Lung (tissue), 12 donors: ENCODE results near the gene PKD2L2. TPM values are rescaled to one million over a fixed set of nuclear protein-coding genes. Genes with fewer than 3 reads are reported as not detected.

ENCODE experiments used
- ATAC-seq: fragments of 200-7000 bp; cut with Tn5 transposase; one replicate; pipeline ENCODE4 v1.9.1; 2020; ENCODE audit warnings: moderate number of reproducible peaks; ENCODE audit not compliant: insufficient read depth, low FRiP score
- DNase-seq, 3 donors: peaks; one replicate each; pipeline ENCODE4 v3.0.0-alpha.2; 2013 to 2017
- H3K27ac ChIP-seq, 2 donors: one replicate each; pipeline ENCODE4 v1.5.1; 2013; ENCODE audit warnings: mild to moderate bottlenecking in 2 of 2, moderate library complexity in 2 of 2, control low read depth in 1 of 2, inconsistent platforms in 1 of 2, low read depth in 1 of 2, low read length in 1 of 2
- H3K27me3 ChIP-seq, 3 donors: one replicate each; pipeline ENCODE4 v1.5.1; 2013; ENCODE audit warnings: low read length in 2 of 3; ENCODE audit not compliant: control insufficient read depth in 3 of 3, insufficient read depth in 3 of 3
- H3K36me3 ChIP-seq, 4 donors: one replicate each; pipeline ENCODE4 v1.5.1; 2013; ENCODE audit warnings: low read length in 4 of 4, mild to moderate bottlenecking in 1 of 4, moderate library complexity in 1 of 4; ENCODE audit not compliant: control insufficient read depth in 4 of 4, insufficient read depth in 4 of 4
- H3K4me1 ChIP-seq, 5 donors: one replicate each; pipeline ENCODE4 v1.5.1; 2013; ENCODE audit warnings: low read length in 5 of 5, mild to moderate bottlenecking in 2 of 5, moderate library complexity in 1 of 5; ENCODE audit not compliant: control insufficient read depth in 5 of 5, insufficient read depth in 5 of 5
- H3K4me3 ChIP-seq: one replicate; pipeline ENCODE4 v1.5.1; 2013; ENCODE audit warnings: mild to moderate bottlenecking, control low read depth, moderate library complexity
- H3K9ac ChIP-seq, 2 donors: one replicate each; pipeline ENCODE4 v1.5.1; 2013; ENCODE audit warnings: low read length in 2 of 2, control low read depth in 1 of 2; ENCODE audit not compliant: insufficient read depth in 1 of 2
- H3K9me3 ChIP-seq, 4 donors: one replicate each; pipeline ENCODE4 v1.5.1; 2013; ENCODE audit warnings: low read length in 3 of 4, mild to moderate bottlenecking in 1 of 4, moderate library complexity in 1 of 4; ENCODE audit not compliant: control insufficient read depth in 4 of 4, insufficient read depth in 3 of 4
- CTCF ChIP-seq: IDR thresholded peaks from 2 replicates; pipeline ENCODE4 v1.5.1; 2012; ENCODE audit warnings: mild to moderate bottlenecking; ENCODE audit errors: control extremely low read depth, extremely low read depth
- WGBS, 2 donors: extraction: QIAGEN DNeasy Blood & Tissue Kit; methylation state at CpG; one replicate each; pipeline ENCODE4 v1.1.7; 2013; 5-methylcytosine and 5-hydroxymethylcytosine counted together
- polyA plus RNA-seq, 2 donors: library from polyadenylated mRNA; stranded (reverse); fragments of 200-250 nt; gene quantifications; one replicate each; pipeline ENCODE4 v1.2.1, GENCODE V29; 2013
- total RNA-seq, 2 donors: library from RNA; depleted of rRNA in 1 of 2; stranded (reverse); fragments of >200 nt in 1 of 2; gene quantifications; one replicate each; pipeline ENCODE4 v1.2.1, GENCODE V29; 2014 to 2021
- donor health status: control.
- donor health status: control.
- donor health status: Bipolar disorder and iron deficiency.
- donor health status: healthy.
- donor health status: DM: yes; HTN: yes; CAD: no.

The PKD2L2 gene
- total and polyA plus RNA-seq, 4 donors, result 0.05 TPM; not detected in 3

DNA sequence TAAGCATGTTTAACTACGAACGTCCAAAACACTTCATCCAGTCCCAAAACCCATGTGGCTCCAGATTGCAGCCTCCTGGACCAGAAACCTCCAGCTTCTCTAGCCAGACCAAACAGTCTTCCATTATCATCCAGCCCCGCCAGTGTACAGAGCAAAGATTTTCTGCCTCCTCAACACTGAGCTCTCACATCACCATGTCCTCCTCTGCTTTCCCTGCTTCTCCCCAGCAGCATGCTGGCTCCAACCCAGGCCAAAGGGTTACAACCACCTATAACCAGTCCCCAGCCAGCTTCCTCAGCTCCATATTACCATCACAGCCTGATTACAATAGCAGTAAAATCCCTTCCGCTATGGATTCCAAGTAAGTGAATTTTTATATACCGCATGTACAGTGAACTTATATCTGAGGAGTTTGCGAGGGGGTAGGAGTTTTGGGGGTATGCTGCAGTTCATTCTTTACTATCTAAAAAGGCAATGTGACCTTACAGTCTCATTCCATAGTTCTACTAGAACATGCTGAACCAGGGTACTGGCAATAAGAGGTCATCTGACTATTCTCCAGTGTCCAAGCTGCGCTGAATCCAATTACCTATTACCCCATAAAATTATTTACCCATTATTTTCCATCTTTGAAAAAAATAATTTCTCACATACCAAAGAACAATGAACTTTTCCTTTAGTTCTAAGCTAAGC, 18.5 kb upstream of the PKD2L2 start:
- no peak for TF ChIP-seq CTCF
- H3K9me3 ChIP-seq, result no peaks in the 10 kb centered on the region

GRCh38 chr5:137871571-137871970, 17.7 kb upstream of the PKD2L2 start:
- H3K27ac ChIP-seq, result no peak overlapping the region
- H3K27me3 ChIP-seq, result no peaks in the 10 kb centered on the region
- H3K36me3 ChIP-seq, result peaks cover 0 to 3% (median 0%) of the 10 kb centered on the region in 4 donors
- H3K9ac ChIP-seq, result no peak overlapping the region
- DNase-seq (no peak), ATAC-seq (no peak)
- no peaks in the 10 kb centered on the region for H3K9me3 ChIP-seq
- H3K4me1 ChIP-seq, result peaks cover 0 to 7% (median 0%) of the 10 kb centered on the region in 5 donors
- WGBS, 2 donors, result 94 to 97% methylated on average over 3 of the region's 3 CpGs
- no peak for TF ChIP-seq CTCF
- no peak overlapping the region for H3K4me3 ChIP-seq

More for the DNA sequence above, 18.5 kb upstream of the PKD2L2 start:
- Histone ChIP-seq H3K27ac (no peak overlapping the region), H3K27me3 (no peaks in the 10 kb centered on the region), H3K4me3 (no peak overlapping the region), H3K4me1 (peaks cover 0 to 7% (median 0%) of the 10 kb centered on the region in 5 donors), H3K9ac (no peak overlapping the region), H3K36me3 (peaks cover 0 to 3% (median 0%) of the 10 kb centered on the region in 4 donors)
- DNase-seq (no peak), ATAC-seq (no peak)
- WGBS, 2 donors, result 92 to 98% methylated on average over 7 of the region's 7 CpGs

DNA sequence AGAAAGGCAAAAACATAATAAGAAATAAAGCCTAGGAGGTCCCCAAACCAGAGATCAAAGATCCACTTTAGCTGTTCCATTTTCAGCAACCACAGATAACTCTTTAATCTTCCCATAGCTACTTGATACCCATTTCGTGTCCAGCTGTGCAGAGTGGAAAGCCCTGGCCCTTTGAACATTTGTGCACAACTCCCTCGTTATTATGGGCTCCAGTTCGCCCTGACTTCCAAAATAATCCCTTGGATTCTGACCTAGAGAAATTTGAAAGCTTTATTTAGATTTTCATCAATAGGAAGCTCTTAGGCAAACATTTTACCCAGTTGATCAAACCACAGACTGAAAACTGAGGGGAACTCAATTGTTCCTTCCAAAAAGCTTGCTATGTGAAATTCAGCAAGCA, 16.8 kb upstream of the PKD2L2 start:
- Histone ChIP-seq H3K27ac (no peak overlapping the region), H3K9me3 (no peaks in the 10 kb centered on the region), H3K4me3 (no peak overlapping the region), H3K27me3 (no peaks in the 10 kb centered on the region), H3K4me1 (peaks cover 0 to 7% (median 0%) of the 10 kb centered on the region in 5 donors), H3K36me3 (peaks cover 0 to 3% (median 0%) of the 10 kb centered on the region in 4 donors), H3K9ac (no peak overlapping the region)
- no peak for DNase-seq
- TF ChIP-seq CTCF, result no peak
- no peak for ATAC-seq
- 84 to 92% methylated on average over 3 of the region's 3 CpGs for WGBS, 2 donors

- no peak overlapping the region for H3K9ac ChIP-seq
- ATAC-seq, result no peak
- H3K4me1 ChIP-seq, result peaks cover 0 to 7% (median 0%) of the 10 kb centered on the region in 5 donors
- H3K4me3 ChIP-seq, result no peak overlapping the region
- no peaks in the 10 kb centered on the region for H3K27me3 ChIP-seq
- no peak overlapping the region for H3K27ac ChIP-seq
- no peaks in the 10 kb centered on the region for H3K9me3 ChIP-seq
- no peak for DNase-seq
- H3K36me3 ChIP-seq, result no peaks in the 10 kb centered on the region
- TF ChIP-seq CTCF, result no peak
Observed at GRCh38 chr5:137876101-137876500, 13.2 kb upstream of the PKD2L2 start.
